Fibroblast of skin of abdomen (primary cell): Measurements from ENCODE around the gene MYOZ3. TPM values are rescaled to one million over a fixed set of nuclear protein-coding genes. Genes with fewer than 3 reads are reported as not detected.
A peak's percentile ranks its signal among the peaks of the same experiment; 100 is the strongest.

Experiments
- DNase-seq: peaks from one replicate; pipeline ENCODE4 v3.0.0-alpha.2; 2013
- polyA plus RNA-seq, 2 experiments: library from polyadenylated mRNA; unstranded; fragments of 120-200 nt; gene quantifications; one replicate each; pipeline ENCODE4 v1.2.1, GENCODE V29; 2013; ENCODE audit not compliant: insufficient read length in 2 of 2

MYOZ3 gene, protein sequence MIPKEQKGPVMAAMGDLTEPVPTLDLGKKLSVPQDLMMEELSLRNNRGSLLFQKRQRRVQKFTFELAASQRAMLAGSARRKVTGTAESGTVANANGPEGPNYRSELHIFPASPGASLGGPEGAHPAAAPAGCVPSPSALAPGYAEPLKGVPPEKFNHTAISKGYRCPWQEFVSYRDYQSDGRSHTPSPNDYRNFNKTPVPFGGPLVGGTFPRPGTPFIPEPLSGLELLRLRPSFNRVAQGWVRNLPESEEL
- 3.3 TPM for polyA plus RNA-seq (2013, experiment 1 of 2; ENCODE audit: insufficient read length)
- polyA plus RNA-seq (2013, experiment 2 of 2; ENCODE audit: insufficient read length), result 3.2 TPM

DNA sequence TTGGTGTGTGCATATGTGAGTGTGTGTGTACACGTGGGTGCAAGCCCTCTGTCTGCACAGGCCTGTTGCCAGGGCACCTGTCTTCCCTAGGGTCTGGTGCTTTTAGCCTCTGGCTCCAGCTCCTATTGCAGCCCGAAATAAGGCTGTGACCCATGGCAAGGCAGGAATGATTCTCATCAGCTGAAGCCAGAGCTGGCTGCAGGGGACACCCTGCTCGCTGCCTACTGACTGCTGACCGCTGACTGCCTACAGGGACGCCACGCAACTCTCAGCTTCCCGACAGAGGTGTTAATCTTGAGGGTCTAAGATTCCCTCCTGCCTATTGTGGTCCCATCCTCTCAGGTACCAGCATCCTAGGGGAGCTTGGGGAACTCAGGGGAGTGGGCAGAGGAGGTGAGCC lies at the start of gene MYOZ3:
MYOZ3 (plus strand) TSS at position 166 of the 400 bp plus-strand sequence. CDS start 1,691 bp downstream, outside the sequence.
- no peak for DNase-seq

DNA sequence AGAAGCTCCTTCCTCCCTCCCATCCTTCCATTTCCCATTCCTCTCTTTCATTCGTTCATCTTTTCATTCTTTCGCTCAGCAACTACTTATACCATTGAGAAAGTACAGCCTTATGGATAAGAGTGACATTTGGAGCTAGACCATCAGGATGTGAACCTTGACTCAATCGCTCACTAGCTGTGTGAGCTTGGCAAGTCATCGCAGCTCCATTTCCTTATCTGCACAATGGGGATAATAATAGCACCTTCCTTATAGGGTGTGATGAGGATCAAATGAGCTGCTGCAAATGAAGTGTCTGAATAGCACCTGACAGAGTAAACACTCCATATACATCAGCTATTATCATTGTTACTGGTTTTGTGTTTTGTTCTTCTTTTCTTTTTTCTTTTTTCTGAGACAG lies 48.6 kb upstream of the MYOZ3 start:
- DNase-seq, result no peak

DNA sequence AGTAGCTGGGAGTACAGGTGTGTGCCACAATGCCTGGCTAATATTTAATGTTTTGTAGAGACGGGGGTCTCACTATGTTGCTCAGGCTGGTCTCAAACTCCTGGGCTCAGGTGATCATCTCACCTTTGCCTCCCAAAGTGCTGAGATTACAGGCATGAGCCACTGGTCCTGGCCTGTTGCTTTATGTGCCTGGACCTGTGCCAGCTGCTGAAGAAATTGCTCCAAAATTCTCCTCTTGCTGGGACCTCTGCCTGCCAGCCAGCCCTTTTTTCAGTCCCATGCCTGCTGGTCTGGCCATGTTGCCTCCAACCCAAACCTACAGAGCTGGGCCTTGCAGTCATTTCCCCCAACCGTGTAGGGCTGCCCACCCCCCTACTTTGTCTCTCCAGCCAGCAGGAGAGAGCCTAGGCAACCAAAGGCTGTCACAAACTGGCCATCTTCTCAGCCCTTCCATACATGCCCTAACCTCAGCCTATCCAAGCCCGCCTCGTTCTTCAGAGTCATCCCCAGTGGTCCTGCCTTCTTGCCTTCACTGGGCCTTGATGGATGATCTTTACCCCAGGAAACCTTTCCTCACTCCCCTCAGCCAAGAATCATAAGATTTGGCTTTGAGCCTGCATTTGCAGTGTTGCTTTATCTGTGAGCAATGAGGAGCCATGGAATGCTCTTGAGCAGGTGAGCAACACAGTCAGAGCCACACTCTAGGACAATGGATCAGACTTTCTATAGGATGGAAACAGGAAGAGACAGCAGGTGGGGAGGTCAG lies 48.0 kb upstream of the MYOZ3 start:
- DNase-seq, result no peak

DNA sequence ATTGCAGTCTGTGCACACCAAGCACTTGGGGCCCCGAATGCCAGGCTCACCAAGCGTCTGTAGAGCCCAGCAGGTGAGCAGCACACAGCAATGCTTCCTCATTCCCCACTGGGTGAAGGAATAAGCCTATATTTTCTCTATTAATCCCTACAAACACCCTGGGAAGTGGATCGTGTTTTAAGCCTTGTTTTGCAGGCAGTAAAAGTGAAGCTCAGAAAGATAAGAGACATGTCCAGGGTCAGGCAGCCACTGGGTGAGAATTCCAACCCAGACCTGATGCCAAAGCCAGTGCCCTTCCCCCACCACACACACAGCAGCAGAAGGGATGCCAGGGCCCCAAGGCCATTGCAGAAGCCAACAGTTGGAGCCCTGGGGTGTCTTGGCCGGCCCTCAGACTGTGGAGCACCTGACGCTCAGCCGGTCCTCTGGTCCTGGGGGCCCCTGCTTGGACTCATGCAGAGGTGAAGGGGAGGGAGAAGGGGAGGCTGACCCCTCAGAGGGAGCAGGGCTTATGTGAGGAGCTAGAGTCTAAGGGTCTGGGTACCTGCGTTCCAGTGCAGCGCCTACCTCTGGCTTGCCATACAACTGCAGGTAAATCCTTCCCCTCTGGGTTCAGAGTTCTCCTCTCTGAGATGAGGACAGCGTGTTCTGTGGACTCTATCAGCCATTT lies 46.9 kb upstream of the MYOZ3 start:
- DNase-seq, result no peak

DNA sequence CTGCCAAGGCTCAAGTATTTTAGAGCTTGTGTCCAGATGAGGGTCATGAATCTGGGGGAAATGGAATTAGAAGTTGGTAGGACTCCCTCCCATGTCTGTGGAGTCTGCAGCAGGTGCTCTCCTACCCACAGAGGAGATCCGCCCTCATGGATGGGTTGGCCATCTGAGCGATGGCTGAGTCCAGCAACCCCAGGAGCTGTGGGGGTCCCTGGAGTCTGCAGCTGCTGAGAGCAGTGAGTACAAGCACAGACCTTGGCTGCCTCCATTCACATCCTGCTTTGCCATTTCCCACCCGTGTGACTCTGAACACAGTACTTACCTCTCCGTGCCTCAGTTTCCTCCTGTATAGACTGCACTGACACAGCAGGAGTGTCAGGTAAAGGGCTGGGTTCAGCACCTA lies 46.4 kb upstream of the MYOZ3 start:
- no peak for DNase-seq

DNA sequence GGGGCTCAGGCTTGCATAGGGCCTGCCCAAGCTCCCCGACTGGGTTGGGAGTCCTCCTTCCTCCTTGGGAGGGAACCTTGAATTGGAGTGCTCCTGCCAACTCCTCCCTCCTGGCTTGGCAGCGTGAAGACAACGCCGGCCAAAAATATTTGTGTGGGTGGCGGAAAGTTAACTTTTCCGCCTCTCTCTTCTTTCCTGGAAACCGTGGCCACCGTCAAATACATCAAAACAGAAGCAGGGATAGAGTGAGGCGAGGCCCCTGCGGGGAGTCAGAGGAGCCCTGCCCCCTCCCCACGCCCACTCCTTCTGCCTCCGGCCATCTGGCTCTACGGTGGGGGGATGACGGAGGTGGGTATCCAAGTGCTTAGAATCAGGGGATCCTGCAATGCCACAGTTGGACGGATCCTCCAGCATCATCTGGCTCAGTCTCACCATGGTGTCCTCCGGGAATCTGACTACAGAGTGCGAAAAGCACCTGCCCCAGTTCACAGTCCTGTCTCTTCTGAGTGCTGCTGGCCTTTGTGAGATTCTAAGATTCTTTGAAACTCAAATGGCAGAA lies 45.8 kb upstream of the MYOZ3 start:
- peak; percentile 49 for DNase-seq

DNA sequence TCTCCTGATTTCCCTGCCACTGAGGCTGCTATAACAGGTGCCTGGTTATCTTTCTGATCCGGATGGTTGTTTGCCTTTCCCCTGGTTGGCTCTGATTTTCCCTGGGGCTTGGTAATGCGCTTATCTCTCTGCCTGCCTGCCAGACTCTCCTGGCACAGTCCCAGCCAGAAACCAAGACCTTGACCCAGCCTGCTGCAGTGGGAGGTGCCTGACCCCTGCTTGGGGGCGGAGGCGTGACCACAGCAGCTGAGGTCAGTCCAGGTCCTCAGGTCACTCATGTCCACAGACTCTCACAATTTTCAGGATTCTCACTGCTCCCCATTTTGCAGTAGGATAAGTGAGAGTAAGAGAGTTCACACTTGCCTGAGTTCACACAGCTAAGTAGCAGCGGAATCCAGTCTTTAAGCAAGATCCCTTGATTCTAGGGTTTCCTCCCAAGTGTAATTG lies 45.0 kb upstream of the MYOZ3 start:
- no peak for DNase-seq

DNA sequence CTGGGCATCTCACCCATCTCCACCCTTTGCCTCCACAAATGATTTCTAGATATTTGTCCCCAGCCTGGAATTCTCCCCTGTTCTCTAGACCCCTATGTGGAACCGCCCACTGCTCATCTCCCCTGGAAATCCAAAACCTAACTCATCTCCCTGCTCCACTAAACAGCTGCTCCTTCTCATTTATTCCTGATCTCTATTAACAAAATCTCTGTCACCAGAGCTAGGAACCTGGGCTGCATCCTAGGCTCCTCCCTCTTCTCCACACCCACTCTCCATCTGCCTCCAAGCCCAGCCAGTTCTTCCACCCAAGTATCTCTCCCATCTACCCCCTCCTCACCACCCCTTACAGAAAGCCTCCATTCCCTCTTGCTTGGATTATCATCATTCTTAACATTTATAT lies 44.5 kb upstream of the MYOZ3 start:
- DNase-seq, result no peak

DNA sequence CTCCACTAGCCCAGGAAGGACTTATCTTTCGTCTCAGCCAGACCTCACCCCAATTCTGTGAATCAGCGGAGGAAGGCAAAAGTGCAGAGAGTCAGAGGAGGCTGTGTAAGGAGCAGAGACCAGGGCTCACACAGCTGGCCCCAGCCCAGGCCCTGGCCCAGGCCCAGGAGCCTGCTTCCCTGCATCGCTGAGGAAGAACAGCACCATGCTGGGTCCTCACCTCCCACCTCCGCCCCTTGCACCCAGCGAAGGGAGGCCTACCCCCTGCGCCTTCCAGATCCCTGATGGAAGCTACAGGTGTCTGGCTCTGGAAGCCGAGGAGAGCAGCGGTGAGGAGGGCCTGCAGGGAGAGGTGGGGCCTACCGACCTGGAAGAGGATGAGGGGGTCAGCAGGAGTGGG lies 42.9 kb upstream of the MYOZ3 start:
- no peak for DNase-seq

DNA sequence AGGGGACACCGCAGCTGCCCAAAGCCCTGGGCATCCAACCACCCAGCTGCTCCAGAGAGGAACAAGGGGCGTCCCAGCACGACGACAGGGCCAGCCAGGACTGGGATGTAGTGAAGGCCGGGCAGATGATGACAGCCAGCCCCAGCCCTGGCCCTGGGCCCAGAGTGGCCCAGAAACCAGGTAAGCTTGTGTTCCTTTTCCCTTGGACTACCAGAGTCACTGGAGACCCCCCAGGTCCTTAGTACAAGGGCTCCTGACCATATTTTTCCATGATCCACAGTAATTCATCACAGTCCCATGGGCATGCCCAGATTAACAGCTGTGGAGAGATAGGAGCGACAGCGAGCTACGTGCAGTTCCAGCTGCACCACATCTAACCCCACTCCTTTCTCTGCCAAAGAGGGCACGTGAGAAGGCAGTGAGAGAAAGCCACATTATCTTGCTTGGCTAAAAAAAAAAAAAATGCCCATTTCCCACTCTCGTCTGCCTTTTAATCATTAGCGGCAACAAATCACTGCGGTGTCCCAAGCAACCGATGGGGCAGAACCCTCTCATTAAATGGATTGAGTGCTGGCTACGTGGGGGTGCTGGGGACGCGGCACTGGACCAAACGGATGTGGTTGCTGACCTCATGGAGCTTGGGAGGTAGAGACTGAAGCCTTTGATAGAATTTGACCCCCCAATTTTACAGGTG lies 42.3 kb upstream of the MYOZ3 start:
- no peak for DNase-seq

DNA sequence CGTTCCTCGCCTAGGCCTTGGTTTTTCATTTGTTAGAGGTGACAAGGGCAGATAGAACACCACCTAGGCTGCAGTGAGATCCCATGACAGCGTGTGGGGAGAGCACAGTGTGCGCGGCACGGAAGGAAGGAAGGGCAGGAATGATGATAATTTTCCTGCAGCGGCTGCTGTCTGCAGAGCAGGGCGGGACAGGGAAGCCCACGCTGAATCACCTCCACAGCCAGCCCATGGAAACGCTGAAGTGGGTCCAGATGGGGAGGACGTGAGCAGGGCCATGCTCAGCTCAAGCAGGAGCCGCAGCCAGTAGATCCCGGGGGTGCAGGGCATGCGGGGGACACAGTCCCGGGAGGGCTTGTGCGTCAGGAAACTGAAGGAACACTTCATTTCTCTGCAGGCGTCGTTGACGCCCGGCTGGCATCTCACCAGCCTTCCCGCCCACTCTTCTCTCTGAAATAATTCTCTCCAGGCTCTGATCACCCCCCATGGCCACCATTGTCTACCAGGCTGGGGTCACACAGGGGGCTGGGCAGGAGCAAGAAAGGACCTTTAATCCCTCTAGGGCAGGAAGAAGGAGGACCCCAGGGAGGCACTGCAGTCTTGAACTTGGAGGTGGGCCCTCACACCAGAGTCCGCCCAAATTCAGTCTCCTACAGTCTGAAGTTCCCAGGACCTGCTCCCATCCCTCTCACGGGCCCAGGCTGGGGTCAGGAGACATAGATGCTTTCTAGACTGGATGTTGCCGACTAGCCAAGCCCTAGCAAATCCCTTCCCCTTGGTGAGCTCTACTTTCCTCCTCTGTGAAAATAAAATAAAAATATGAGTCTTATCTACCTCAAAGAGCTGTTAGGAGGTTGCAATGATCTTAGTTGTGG lies 41.5 kb upstream of the MYOZ3 start:
- peak; percentile 77 for DNase-seq

DNA sequence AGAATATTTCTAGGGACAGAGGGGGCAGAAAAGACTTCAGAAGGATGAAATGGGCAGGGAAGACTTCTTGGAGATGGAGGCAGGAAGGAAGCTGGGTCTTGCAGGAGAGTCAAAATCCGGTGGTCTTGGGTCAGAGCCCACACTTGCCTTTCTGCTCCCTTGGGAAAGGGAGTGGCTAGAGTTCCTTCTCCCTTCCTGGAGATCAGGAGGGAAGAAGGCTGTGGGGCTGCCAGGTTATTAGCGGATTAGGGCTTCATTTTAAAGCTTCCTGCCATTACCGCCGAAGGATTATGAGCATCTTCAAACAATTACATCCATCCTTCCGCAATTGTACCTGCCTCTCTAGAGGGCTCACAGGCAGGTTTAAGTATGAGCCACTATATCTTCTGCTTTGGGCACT lies 39.8 kb upstream of the MYOZ3 start:
- DNase-seq, result no peak

DNA sequence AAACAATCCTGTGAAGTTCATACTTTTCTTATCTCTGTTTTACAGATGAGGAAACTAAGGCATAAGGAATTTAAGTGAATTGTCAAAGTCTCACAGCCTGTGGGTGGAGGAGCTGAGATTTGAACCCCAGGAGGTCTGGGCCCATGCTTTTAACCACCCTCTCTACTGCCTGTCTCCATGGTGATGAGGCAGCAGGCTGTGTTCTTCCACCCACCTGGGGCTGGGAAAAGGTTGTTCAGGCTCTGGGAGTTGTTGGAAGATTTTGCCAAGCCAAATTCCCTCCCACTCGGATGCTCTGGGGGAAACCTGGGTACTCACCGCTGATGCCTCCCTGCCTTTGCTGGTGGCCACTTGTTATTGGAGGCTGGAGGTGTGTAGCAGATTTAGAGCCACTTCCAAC lies 38.9 kb upstream of the MYOZ3 start:
- no peak for DNase-seq

DNA sequence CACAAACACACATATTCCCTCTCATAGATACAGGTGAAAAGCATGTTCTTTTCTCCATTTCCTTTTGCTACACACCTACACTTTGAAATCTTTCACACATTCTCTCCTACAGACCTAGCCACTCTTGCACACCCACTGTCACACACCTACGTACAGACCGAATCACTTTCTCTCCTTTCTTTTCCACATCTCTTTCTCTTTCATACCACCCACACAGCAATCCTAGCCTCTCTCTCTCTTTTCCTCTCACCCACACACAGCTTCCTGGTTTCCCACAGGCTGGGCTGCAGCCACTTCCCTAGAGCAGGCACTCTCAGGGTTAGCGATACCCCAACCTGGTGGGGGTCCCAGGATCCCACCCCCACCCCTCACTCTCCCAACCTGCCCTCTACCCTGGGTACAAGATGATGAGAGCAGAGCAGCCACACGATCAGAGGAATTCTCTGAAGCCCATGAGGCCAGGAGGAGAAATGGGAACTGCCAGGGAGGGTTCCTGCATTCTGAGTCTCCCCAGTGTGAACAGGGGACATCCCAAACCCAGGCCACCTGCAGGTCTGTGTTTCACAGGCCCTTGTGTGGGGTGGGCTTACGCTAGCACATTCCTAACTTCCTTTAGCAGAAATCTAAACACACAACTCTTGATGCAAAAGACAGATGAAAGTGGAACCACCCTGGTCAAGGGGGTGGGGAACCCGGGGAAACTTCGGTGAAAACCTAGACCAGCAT lies 37.7 kb upstream of the MYOZ3 start:
- no peak for DNase-seq

DNA sequence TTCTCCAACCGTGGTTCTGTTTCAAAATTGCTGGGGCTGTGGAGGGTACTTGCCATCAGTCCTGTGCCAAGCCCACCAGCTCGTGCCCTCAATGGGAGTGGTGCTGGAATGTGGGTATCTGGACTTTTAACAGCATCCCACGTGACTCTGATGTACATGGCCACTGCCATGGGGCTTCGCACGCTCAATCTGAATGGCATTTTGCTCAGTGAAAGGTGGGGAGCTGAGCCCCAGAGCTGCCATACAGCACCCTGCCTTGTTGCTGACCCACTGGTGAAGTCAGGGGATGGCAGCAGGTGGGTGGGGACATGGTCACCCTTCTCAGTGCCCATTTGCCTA lies 37.2 kb upstream of the MYOZ3 start:
- no peak for DNase-seq

DNA sequence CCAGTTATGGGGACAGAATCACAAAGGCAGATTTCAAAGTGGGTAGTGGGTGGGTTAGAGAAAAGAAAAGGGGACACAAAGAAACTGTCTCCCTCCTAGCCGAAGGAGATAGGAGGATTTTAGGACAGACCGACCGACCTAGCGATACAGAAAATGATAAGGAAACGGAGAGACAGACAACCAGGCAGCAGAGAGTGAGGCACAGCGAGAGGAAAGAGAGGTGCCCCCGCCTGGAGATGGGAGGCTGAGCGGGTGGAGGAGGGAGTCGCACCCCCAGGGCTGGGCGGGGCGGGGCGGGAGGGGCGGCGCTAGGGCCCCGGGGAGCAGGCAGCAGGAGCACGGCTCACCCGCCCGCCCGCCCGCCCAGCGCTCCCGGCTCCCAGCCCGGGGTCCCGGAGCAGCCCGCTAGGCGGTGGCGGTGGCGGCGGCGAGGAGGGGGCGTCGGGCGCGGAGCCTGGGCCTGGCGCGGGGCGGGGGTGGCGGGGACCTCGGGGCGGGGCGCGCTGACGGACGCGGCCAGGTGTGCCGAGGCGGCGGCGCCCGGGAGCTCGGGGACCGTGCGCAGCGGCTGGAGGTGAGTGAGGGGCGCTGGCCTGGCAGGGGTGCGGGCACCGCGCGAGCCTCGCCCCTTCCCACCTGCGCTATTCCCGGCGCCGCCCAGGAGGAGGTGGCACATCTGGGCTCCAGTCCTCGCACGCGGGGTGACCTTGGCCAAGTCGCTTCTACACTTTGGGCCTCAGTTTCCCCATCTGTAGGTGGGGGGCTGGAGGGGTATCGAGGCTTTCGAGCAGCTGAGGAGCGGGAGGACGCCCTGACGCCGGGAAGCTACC lies 36.5 kb upstream of the MYOZ3 start:
- DNase-seq, result no peak

DNA sequence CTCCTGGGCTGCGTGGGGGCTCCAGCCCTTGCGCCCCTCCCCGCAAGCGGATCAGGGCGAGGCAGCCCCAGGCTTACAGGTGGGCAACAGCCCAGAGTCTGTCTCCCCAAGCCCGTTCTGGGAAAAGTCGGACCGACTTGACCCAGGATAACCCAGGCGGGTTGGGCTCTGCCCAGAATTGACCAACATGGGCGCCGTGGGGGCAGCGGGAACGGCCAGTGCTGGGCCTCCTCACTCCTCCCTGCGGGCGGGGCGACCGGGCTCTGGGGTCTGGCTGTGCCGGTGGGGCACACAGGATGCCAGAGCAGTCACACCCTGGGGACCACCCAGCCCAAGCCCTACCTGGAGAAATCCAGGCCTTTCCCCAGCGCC lies 35.9 kb upstream of the MYOZ3 start:
- no peak for DNase-seq

DNA sequence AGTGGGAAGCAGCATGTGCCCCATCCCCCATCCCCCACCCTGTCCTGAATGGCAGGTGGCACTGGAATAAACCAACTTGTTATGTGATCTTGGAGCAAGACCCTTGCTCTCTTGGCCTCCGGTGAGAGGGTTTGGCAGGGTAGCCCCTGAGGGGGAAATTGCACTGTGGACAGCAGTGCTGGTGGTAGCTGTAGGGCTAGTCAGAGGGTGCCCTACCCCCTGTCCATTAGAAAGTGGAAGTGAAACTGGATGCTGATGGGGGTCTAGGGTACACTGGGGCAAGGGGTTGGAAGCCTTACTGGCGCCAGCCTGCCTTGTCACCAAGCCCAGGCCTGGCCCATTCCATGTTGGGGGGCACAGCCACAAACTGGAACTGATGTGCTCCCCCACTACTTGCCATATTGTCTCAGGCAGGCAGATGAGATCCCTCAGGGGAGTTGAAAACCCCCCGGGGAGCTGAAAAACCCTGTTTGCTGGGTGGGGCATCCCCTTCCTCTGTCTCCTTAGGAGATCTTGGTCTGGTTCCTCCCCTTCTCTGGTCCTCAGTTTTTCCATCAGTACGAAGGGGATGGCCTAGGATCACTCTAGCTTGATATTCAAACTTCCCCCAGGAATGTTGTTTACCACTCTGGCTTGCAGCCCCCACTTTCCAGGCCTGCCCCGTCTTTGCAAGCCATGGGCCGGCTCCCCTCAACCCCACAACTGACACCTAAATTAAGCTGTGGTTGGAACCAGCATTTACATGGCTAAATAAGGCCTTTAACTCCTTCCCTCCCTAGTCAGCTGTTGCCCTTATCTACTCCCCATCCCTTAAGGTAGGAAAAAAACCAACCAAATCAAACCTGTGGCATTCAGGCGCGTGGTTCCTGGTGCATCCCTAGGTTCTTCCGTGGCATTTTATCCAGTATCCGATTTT lies 35.0 kb upstream of the MYOZ3 start:
- no peak for DNase-seq

DNA sequence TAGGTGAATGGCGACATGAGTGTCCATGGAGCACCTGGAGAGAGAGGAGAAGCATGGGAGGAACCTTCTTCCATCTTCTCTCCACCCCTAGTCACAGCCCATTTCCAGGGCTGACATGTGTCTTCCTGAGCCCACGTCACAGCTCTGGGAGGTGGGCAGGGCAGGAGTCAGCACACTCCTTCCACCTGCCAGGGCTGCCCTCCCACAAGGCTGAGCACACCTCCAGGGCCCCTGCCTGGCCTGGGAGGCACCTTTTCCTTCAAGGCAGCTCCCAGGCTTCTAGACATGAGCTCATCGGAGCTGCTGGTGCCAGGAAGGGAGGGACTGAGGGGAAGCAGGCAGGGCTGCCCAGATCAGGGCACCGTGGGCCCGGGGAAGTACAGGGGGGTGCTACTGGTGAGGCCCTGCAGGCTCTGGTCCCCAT lies 34.2 kb upstream of the MYOZ3 start:
- no peak for DNase-seq
